HUES6 (cell line): ENCODE data around the gene TRNT1.

Experiments used
- H3K27ac ChIP-seq: 2 replicates; pipeline ENCODE4 v1.7.0; 2013; ENCODE audit warnings: low read depth, mild to moderate bottlenecking, low read length, inconsistent platforms
- H3K27me3 ChIP-seq: 2 replicates; pipeline ENCODE4 v1.6.1; 2013; ENCODE audit warnings: low read length; ENCODE audit not compliant: control insufficient read depth, insufficient read depth
- H3K36me3 ChIP-seq: 2 replicates; pipeline ENCODE4 v1.6.1; 2013; ENCODE audit warnings: low read length; ENCODE audit not compliant: control insufficient read depth, insufficient read depth
- H3K4me1 ChIP-seq: 2 replicates; pipeline ENCODE4 v1.6.1; 2013; ENCODE audit warnings: low read length; ENCODE audit not compliant: control insufficient read depth, insufficient read depth
- H3K4me3 ChIP-seq: 2 replicates; pipeline ENCODE4 v1.5.1; 2013; ENCODE audit warnings: low read depth, low read length
- H3K9ac ChIP-seq: one replicate; pipeline ENCODE4 v1.6.1; 2013; ENCODE audit warnings: mild to moderate bottlenecking, low read length
- H3K9me3 ChIP-seq: 2 replicates; pipeline ENCODE4 v1.6.1; 2013; ENCODE audit warnings: low read depth, low read length; ENCODE audit not compliant: control insufficient read depth, insufficient read depth

The TRNT1 gene

DNA sequence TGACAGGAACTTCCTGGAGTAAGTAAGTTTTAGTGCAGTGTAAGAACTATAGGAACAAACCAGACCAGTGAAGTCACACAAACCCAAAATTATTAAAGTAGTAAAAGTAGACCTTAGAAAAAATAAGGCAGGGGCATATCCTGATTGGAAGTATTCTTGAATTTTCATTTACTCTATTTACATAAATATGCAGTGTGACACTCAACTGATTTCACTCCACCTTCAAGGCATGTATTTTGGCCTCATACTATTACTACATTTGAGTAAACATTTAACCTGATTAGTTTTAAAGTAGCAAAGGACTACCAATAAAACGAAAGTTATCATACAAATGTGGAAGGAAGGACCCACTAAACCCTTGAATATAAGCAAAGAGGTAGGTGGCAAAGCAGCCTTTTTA, 22.8 kb downstream of the TRNT1 start:
- Histone ChIP-seq H3K4me3 (no peak overlapping the region), H3K36me3 (peaks cover 98% of the 10 kb centered on the region), H3K9ac (no peak overlapping the region), H3K9me3 (no peaks in the 10 kb centered on the region), H3K27me3 (no peaks in the 10 kb centered on the region), H3K27ac (no peak overlapping the region; the same call in 1 of the 2 replicates), H3K4me1 (no peaks in the 10 kb centered on the region)

- no peak overlapping the region for H3K4me3 ChIP-seq
- H3K4me1 ChIP-seq = no peaks in the 10 kb centered on the region
- peaks cover 98% of the 10 kb centered on the region for H3K36me3 ChIP-seq
- no peaks in the 10 kb centered on the region for H3K9me3 ChIP-seq
- no peak overlapping the region for H3K27ac ChIP-seq
- H3K27me3 ChIP-seq = no peaks in the 10 kb centered on the region
- no peak overlapping the region for H3K9ac ChIP-seq
These were observed 24.8 kb downstream of the TRNT1 start for GRCh38 chr3:3151513-3151912.

GRCh38 chr3:3154879-3155610, 28.3 kb downstream of the TRNT1 start:
- no peaks in the 10 kb centered on the region for H3K9me3 ChIP-seq
- no peak overlapping the region for H3K27ac ChIP-seq
- no peaks in the 10 kb centered on the region for H3K4me1 ChIP-seq
- H3K27me3 ChIP-seq = no peaks in the 10 kb centered on the region
- no peak overlapping the region for H3K9ac ChIP-seq
- no peak overlapping the region for H3K4me3 ChIP-seq
- peaks cover 78% of the 10 kb centered on the region for H3K36me3 ChIP-seq

GRCh38 chr3:3157484-3157883, 30.7 kb downstream of the TRNT1 start:
- H3K27me3 ChIP-seq = no peaks in the 10 kb centered on the region
- no peak overlapping the region for H3K9ac ChIP-seq
- H3K27ac ChIP-seq = no peak overlapping the region
- no peak overlapping the region for H3K4me3 ChIP-seq
- H3K9me3 ChIP-seq = no peaks in the 10 kb centered on the region
- no peaks in the 10 kb centered on the region for H3K4me1 ChIP-seq
- peaks cover 62% of the 10 kb centered on the region for H3K36me3 ChIP-seq

DNA sequence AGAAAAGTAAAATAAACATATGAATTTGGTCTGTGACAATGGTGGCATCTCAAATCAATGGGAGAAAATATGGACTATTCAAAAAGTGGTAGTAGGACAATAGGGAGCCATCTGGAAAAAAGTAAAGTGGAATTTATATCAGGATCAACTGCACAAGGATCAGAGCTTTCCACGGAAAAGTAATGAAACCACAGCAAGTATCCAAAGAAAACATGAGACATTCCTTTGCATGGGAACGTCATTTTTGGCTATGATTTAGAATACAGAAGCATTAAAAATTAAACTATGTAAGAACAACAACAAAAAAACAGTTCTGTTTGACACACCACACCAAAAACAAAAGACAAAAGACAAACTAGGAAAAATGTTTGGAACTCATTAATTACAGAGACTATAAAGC, 34.1 kb downstream of the TRNT1 start:
- Histone ChIP-seq H3K27me3 (no peaks in the 10 kb centered on the region), H3K9ac (no peak overlapping the region), H3K27ac (no peak overlapping the region), H3K4me1 (no peaks in the 10 kb centered on the region), H3K9me3 (no peaks in the 10 kb centered on the region), H3K36me3 (peaks cover 61% of the 10 kb centered on the region), H3K4me3 (no peak overlapping the region)

- H3K36me3 ChIP-seq = peaks cover 68% of the 10 kb centered on the region
These were observed 38.5 kb downstream of the TRNT1 start for GRCh38 chr3:3165241-3165640.

DNA sequence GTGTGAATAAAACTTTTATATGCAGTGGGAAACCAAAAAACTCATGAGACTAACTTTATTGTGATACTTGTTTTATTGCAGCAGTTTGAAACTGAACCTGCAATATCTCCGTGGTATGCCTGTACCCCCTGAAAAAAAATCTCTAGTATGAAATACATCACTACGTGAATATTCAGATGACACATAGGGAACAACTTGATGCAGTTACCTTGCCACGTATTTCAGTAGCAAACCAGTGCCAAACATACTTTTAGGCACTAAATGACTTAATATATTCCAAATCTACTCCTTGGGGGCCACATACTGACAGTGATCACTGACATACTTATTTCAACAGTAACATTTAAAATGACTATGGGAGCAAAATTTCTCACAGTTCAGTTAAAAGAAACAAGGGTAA, 38.9 kb downstream of the TRNT1 start:
- Histone ChIP-seq H3K4me3 (no peak overlapping the region), H3K27me3 (no peaks in the 10 kb centered on the region), H3K9me3 (no peaks in the 10 kb centered on the region), H3K4me1 (no peaks in the 10 kb centered on the region), H3K9ac (no peak overlapping the region), H3K36me3 (peaks cover 72% of the 10 kb centered on the region), H3K27ac (no peak overlapping the region)

More at GRCh38 chr3:3165241-3165640, 38.5 kb downstream of the TRNT1 start:
- H3K4me1 ChIP-seq = no peaks in the 10 kb centered on the region
- H3K27ac ChIP-seq = no peak overlapping the region
- no peaks in the 10 kb centered on the region for H3K27me3 ChIP-seq
- no peak overlapping the region for H3K9ac ChIP-seq
- H3K9me3 ChIP-seq = no peaks in the 10 kb centered on the region
- H3K4me3 ChIP-seq = no peak overlapping the region

GRCh38 chr3:3170998-3171397, 44.3 kb downstream of the TRNT1 start:
- H3K36me3 ChIP-seq = peaks cover 63% of the 10 kb centered on the region
- no peak overlapping the region for H3K27ac ChIP-seq
- H3K9ac ChIP-seq = no peak overlapping the region
- no peaks in the 10 kb centered on the region for H3K27me3 ChIP-seq
- H3K4me3 ChIP-seq = no peak overlapping the region
- H3K9me3 ChIP-seq = no peaks in the 10 kb centered on the region
- no peaks in the 10 kb centered on the region for H3K4me1 ChIP-seq

GRCh38 chr3:3172627-3173026, 45.9 kb downstream of the TRNT1 start:
- H3K9me3 ChIP-seq = no peaks in the 10 kb centered on the region
- H3K9ac ChIP-seq = no peak overlapping the region
- H3K27ac ChIP-seq = no peak overlapping the region
- peaks cover 46% of the 10 kb centered on the region for H3K36me3 ChIP-seq
- H3K27me3 ChIP-seq = no peaks in the 10 kb centered on the region
- H3K4me1 ChIP-seq = no peaks in the 10 kb centered on the region
- H3K4me3 ChIP-seq = no peak overlapping the region

DNA sequence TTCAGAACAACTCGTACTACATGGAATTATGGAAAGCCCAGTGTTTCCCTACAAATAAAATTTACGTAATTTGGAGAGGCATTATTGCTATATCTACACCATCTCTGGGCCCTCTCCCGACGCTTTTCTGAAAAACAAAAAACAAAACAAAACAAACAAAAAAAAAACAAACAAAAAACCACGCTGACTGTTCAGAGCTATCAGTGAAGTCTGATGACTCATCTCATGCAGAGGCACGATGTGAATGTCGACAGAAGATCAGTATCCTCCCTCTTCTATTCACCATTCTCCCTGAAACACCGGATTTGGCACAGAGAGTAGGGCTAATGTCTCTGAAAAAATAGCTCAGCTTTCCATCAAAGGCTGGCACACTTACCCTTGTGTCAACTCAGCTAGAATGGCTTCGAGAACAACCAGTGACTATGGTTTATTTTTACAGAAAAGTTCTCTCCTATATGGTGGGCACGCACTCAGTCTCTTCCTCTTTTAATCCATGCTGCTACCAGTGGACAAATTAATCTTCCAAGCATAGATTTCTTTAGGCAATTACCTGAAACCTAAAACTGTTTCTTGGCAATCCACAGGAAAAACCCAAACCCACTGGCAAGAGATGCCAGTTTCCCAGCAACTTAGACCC, 51.2 kb downstream of the TRNT1 start:
- Histone ChIP-seq H3K4me3 (peak overlapping the region; percentile 92), H3K36me3 (peaks cover 10% of the 10 kb centered on the region), H3K9ac (no peak overlapping the region), H3K27ac (no peak overlapping the region), H3K27me3 (no peaks in the 10 kb centered on the region; the same call in 1 of the 2 replicates), H3K4me1 (peaks cover 5% of the 10 kb centered on the region; the same call in 1 of the 2 replicates), H3K9me3 (no peaks in the 10 kb centered on the region)

GRCh38 chr3:3178498-3179328, 52.0 kb downstream of the TRNT1 start:
- Histone ChIP-seq H3K4me3 (peak overlapping the region; percentile 92), H3K27ac (no peak overlapping the region), H3K36me3 (peaks cover 4% of the 10 kb centered on the region), H3K4me1 (peaks cover 5% of the 10 kb centered on the region; the same call in 1 of the 2 replicates), H3K27me3 (no peaks in the 10 kb centered on the region; the same call in 1 of the 2 replicates), H3K9me3 (no peaks in the 10 kb centered on the region), H3K9ac (peak overlapping the region; percentile 90)
